Prostate gland (tissue), 2 donors: ENCODE measurements around the gene RARG. TPM values are rescaled to one million over a fixed set of nuclear protein-coding genes. Genes with fewer than 3 reads are reported as not detected.
A peak's percentile ranks its signal among the peaks of the same experiment; 100 is the strongest.

Experiments
- DNase-seq: peaks from one replicate; pipeline ENCODE4 v3.0.0-alpha.2; 2019; ENCODE audit warnings: low spot score
- H3K27ac ChIP-seq, 2 donors: fragments of 200-600 bp; sonication (generic); 2 replicates each; pipeline ENCODE4 v1.5.1; 2017 to 2019
- H3K27me3 ChIP-seq: fragments of 200-600 bp; sonication (generic); replicated peaks from 2 replicates; pipeline ENCODE4 v1.5.1; 2019; ENCODE audit not compliant: insufficient read depth
- H3K36me3 ChIP-seq, 2 donors: fragments of 200-600 bp; sonication (generic); 1 replicate in 1 of 2; 2 replicates in 1 of 2; pipeline versions ENCODE4 v1.5.1 to v1.8.1; 2017 to 2019
- H3K4me1 ChIP-seq: fragments of 200-600 bp; sonication (generic); replicated peaks from 2 replicates; pipeline ENCODE4 v1.5.1; 2019
- H3K4me3 ChIP-seq, 2 donors: fragments of 200-600 bp; sonication (generic); 2 replicates each; pipeline ENCODE4 v1.5.1; 2017 to 2019
- H3K9me3 ChIP-seq: fragments of 200-600 bp; sonication (generic); 2 replicates; pipeline ENCODE4 v1.5.1; 2017
- POLR2A ChIP-seq: fragments of 450-650 bp; IDR thresholded peaks from one replicate; pipeline ENCODE4 v1.6.1; 2016; ENCODE audit warnings: antibody characterized with exemption, mild to moderate bottlenecking
- POLR2AphosphoS5 ChIP-seq: sonication (generic); formaldehyde crosslinking; IDR thresholded peaks from one replicate; pipeline ENCODE4 v1.6.1; 2017; ENCODE audit warnings: antibody characterized with exemption
- WGBS: methylation state at CpG from one replicate; pipeline ENCODE4 v1.1.5; 2018; 5-methylcytosine and 5-hydroxymethylcytosine counted together
- intact Hi-C: fragments of 100-400 bp; cut with DNase I; formaldehyde crosslinking; loops from one replicate; pipeline ENCODE4 v1.14.2; 2022
- total RNA-seq, 2 donors: library from RNA; depleted of rRNA; stranded (reverse); fragments of >200 nt; gene quantifications; one replicate each; pipeline ENCODE4 v1.1.0, GENCODE V29; 2016
- TF ChIP-seq, protein P1 (sequence below), 4 experiments: fragments of 200-600 bp in 2 of 4; fragments of 450-650 bp in 2 of 4; sonication (generic) in 2 of 4; IDR thresholded peaks; 1 replicate in 3 of 4; 2 replicates in 1 of 4; pipeline ENCODE4 v1.5.1; 2016 to 2019; ENCODE audit warnings: antibody characterized with exemption in 4 of 4, mild to moderate bottlenecking in 2 of 4, moderate library complexity in 2 of 4

Gene RARG
- total RNA-seq, 2 donors from 2014 or later: 28.9 to 30.4 TPM

DNA sequence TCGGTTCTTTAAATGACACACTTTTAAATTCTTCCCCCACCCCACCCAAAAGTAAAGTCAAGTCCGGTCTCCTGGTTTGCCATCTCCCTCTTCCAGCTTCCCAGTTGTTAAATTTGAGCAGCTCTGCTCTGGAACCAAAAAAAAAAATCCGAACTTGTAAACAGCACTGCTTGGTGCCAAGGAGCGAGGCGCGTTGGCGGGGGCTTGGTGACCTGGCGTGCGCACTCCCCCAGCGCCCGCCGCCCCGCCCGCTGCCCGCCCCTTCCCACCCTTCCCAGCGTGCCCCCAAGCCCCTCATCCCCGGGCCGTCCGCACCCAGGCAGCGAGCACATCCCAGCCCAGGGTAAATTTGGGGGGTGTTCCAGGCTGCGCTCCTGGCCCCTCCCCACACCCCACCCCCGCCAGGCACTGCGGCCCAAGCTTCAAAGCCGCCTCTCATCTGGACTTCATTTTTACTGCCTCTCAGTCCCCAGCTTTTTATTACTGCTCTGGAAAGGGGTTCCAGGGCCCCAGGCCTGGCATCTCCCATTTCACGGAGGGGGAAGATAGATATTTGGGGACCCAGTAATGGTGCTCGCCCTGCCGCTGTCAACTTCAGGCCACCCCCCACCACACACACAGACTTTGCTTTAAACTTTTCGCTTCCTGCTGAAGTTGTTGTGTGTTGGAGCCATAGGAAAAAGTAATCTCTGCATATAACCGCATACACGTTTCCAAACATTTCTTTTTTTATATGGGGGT, 13.3 kb downstream of the RARG start:
- Histone ChIP-seq H3K36me3 (peaks cover 0 to 6% of the 10 kb centered on the region in 2 donors), H3K27me3 (no peaks in the 10 kb centered on the region), H3K27ac (peak overlapping the region; percentile 82 to 99), H3K9me3 (no peaks in the 10 kb centered on the region), H3K4me1 (peaks cover 22% of the 10 kb centered on the region), H3K4me3 (peak overlapping the region; percentile 48 to 70)
- intact Hi-C loops: no loop called here
- TF ChIP-seq POLR2A: no peak
- no peak for TF ChIP-seq POLR2AphosphoS5
- TF ChIP-seq, protein P1, sequence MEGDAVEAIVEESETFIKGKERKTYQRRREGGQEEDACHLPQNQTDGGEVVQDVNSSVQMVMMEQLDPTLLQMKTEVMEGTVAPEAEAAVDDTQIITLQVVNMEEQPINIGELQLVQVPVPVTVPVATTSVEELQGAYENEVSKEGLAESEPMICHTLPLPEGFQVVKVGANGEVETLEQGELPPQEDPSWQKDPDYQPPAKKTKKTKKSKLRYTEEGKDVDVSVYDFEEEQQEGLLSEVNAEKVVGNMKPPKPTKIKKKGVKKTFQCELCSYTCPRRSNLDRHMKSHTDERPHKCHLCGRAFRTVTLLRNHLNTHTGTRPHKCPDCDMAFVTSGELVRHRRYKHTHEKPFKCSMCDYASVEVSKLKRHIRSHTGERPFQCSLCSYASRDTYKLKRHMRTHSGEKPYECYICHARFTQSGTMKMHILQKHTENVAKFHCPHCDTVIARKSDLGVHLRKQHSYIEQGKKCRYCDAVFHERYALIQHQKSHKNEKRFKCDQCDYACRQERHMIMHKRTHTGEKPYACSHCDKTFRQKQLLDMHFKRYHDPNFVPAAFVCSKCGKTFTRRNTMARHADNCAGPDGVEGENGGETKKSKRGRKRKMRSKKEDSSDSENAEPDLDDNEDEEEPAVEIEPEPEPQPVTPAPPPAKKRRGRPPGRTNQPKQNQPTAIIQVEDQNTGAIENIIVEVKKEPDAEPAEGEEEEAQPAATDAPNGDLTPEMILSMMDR (IDR thresholded peaks at IDR 0.05): no peak
- WGBS: 7% methylated on average over 28 of the region's 30 CpGs
- DNase-seq: no peak

DNA sequence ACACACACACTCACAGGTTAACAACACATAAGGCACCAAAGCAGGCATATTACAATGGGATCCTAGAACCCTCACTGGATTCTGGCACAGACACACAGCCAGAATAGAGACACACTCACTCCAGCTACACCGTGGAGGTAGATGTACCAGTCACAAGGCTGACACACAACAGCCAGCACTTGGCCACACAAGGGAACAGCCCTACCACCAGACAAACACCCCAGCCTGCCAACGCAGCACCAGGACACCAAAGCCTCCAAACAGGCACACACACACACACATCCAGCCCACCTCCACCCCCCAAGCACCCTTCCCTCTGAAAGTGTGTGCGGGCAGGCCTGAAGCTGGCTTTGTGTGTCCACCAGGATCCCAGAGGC, 14.1 kb downstream of the RARG start:
- 21% methylated on average over 3 of the region's 3 CpGs for WGBS

DNA sequence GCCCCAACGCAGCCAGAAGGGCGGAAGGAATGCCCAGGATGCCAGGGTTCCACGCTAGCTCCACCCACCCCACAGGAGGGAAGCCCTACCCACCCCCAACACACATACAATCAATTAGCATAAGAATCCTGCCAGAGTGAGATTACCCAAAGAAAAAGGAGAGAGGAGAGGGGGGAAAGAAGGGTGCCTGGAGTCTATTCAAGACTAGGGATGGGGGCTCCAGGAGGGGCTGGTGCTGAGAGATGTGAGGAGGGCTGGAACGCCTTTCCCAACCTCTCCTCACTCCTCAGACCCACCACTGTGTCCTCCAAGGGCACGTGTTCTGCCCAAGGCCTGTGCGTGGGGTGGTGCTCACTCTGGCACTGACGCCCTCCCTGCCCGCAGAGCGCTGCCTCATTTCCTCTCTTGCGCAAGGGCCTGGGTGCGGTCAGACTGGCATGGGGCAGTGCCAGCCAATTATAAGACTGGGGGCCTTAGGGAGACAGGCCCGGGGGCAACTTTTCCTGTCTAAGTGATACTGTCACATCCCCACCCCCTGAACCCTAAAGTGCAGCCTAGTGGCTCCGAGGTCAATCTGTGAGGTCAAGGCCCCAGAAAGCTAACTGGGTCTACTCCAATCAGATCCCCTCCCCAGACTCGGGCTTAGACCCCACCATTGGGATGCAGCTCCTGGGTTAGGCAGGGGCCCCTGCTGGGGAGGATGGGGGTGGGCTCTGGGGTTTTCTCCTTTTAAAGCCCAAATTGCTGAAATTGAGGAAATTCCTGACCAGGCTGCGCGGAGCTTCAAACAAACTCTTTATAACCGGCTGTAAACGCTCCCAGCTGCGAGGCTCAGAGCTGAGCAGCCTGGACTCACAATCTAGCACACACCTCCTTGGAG, 14.7 kb downstream of the RARG start:
- Histone ChIP-seq H3K27ac (peak overlapping the region; percentile 82 to 99), H3K4me1 (peaks cover 17% of the 10 kb centered on the region), H3K4me3 (no peak overlapping the region), H3K27me3 (no peaks in the 10 kb centered on the region), H3K36me3 (peaks cover 2 to 6% of the 10 kb centered on the region in 2 donors), H3K9me3 (no peaks in the 10 kb centered on the region)
- 47% methylated on average over 19 of the region's 19 CpGs for WGBS
- DNase-seq: no peak
- intact Hi-C loops: no loop called here
- TF ChIP-seq POLR2A (no peak), POLR2AphosphoS5 (peak; percentile 19)

More for the DNA sequence above, 14.1 kb downstream of the RARG start:
- no peak for DNase-seq
- H3K27ac ChIP-seq: peak overlapping the region; percentile 82 to 99
- H3K36me3 ChIP-seq: peaks cover 0 to 6% of the 10 kb centered on the region in 2 donors
- intact Hi-C loops: no loop called here
- TF ChIP-seq POLR2AphosphoS5: no peak
- TF ChIP-seq, protein P1 (IDR thresholded peaks at IDR 0.05): no peak
- TF ChIP-seq POLR2A: no peak
- H3K4me1 ChIP-seq: peaks cover 17% of the 10 kb centered on the region
- H3K27me3 ChIP-seq: no peaks in the 10 kb centered on the region
- H3K9me3 ChIP-seq: no peaks in the 10 kb centered on the region
- H3K4me3 ChIP-seq: peak overlapping the region; percentile 48 to 70

DNA sequence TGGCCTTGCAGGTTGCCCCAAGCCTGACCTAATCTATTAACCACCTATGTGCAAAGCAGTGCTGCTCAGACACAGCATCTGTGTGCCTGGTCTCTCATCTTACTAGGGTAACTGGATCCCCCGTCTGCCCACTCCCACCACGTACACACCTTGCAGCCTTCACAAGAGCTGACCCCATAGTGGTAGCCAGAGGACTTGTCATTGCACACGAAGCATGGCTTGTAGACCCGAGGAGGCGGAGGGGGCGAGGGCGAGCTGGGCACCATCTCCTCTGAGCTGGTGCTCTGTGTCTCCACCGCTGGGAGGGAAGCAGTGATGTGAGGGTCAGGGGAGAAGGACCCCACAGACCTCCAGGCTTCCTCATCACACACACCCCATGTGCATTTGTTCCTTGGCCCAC, 16.5 kb downstream of the RARG start:
- Histone ChIP-seq H3K9me3 (no peaks in the 10 kb centered on the region), H3K4me3 (no peak overlapping the region), H3K27me3 (no peaks in the 10 kb centered on the region), H3K36me3 (peaks cover 6 to 14% of the 10 kb centered on the region in 2 donors), H3K27ac (peak overlapping the region in 1 of 2 donors; percentile 26), H3K4me1 (peaks cover 17% of the 10 kb centered on the region)
- TF ChIP-seq POLR2AphosphoS5 (no peak), POLR2A (no peak)
- TF ChIP-seq, protein P1 (IDR thresholded peaks at IDR 0.05): no peak
- DNase-seq: no peak
- intact Hi-C loops: loop anchor here (2.0 kb wide), 1 partner anchor 71 kb away; no protein-coding TSS in a partner anchor
- 76% methylated on average over 8 of the region's 8 CpGs for WGBS
